ENCODE measurements around the gene OCEL1. TPM values are rescaled to one million over a fixed set of nuclear protein-coding genes. Genes with fewer than 3 reads are reported as not detected.

OCEL1 gene
- total and polyA plus RNA-seq, 2 donors (not counting 1 experiment from before 2014, with no cell fraction given): 28.5 to 30.5 TPM

- no peaks in the 10 kb centered on the region for H3K27me3 ChIP-seq (replicated peaks in 1 of 4; ENCODE audit: control extremely low read depth in 1 of 4, control insufficient read depth in 3 of 4, insufficient read depth in 4 of 4, low read length in 3 of 4)
- H3K4me2 ChIP-seq (replicated peaks; ENCODE audit: low read depth, low read length, poor library complexity, severe bottlenecking): peak overlapping the region; percentile 76
- CTCF ChIA-PET: interaction anchor here (0.7 to 3.0 kb wide), 12 partner anchors 9 to 148 kb away, joined by 3 to 13 read pairs (median 4); partner anchors contain the start of genes DDA1, MRPL34 and OCEL1
- Mint-ChIP-seq H3K9me3 (ENCODE audit: insufficient read depth) (no peaks in the 10 kb centered on the region), H3K4me3 (peak overlapping the region; percentile 92), H3K27me3 (no peaks in the 10 kb centered on the region), H3K4me1 (peaks cover 22% of the 10 kb centered on the region), H3K27ac (peak overlapping the region; percentile 97)
- peak overlapping the region; percentile 81 for H2AFZ ChIP-seq (ENCODE audit: insufficient read depth, low read depth, low read length, poor library complexity, severe bottlenecking)
- peaks cover 0 to 44% of the 10 kb centered on the region in 2 experiments for H3K36me3 ChIP-seq (replicated peaks in 1 of 2; ENCODE audit: control extremely low read depth in 1 of 2, control insufficient read depth in 1 of 2, extremely low read depth in 1 of 2, insufficient read depth in 2 of 2, low read length in 1 of 2)
- H3K9me3 ChIP-seq (ENCODE audit: control extremely low read depth in 1 of 3, control insufficient read depth in 2 of 3, insufficient read depth in 1 of 3, low read length in 2 of 3): peaks cover 0 to under 1% (median 0%) of the 10 kb centered on the region in 3 donors
- no peak for TF ChIP-seq CTCF (IDR thresholded peaks at IDR 0.05)
- no peak for TF ChIP-seq EZH2 (IDR thresholded peaks at IDR 0.05; ENCODE audit: borderline replicate concordance, insufficient read depth, low read depth, low read length, poor library complexity, severe bottlenecking)
- ATAC-seq (ENCODE audit: low read depth) (no peak), DNase-seq (no peak)
- H4K20me1 ChIP-seq (ENCODE audit: control insufficient read depth, insufficient read depth, low read length, poor library complexity, severe bottlenecking): no peaks in the 10 kb centered on the region
- peak overlapping the region; percentile 89 for H3K9ac ChIP-seq (ENCODE audit: low read length)
- H3K4me1 ChIP-seq (ENCODE audit: control insufficient read depth in 2 of 2, insufficient read depth in 2 of 2, low read length in 2 of 2): peaks cover 10 to 30% of the 10 kb centered on the region in 2 donors
- H3K27ac ChIP-seq (ENCODE audit: low read length in 2 of 2): peak overlapping the region; percentile 91
- POLR2A ChIA-PET: interaction anchor here (0.6 to 1.8 kb wide), 21 partner anchors 9 to 555 kb away, joined by 3 to 29 read pairs (median 5); partner anchors contain the start of genes MRPL34, MYO9B, NR2F6 and OCEL1
- intact Hi-C loops (cut with micrococcal nuclease): loop anchor here (1.0 kb wide), 4 partner anchors 12 to 123 kb away; partner anchors contain the start of genes BABAM1, GTPBP3 and OCEL1
- no peaks in the 10 kb centered on the region for H3K79me2 ChIP-seq (ENCODE audit: control insufficient read depth, insufficient read depth, low read length)
- 37% methylated on average over 8 of the region's 16 CpGs for WGBS (ENCODE audit: insufficient coverage)
- peak overlapping the region; percentile 41 to 94 (median 80) for H3K4me3 ChIP-seq (ENCODE audit: control extremely low read depth in 1 of 5, extremely low read depth in 1 of 5, insufficient read depth in 1 of 5, low read depth in 2 of 5, low read length in 4 of 5)
Measured at GRCh38 chr19:17214508-17215126, 11.4 kb upstream of the OCEL1 start.

Measured in B cell (primary cell).